Cortex of kidney (tissue), 1 donor: ENCODE results near the gene TEX38.
"Not testable (repeated sequence)": the region's sequence is repeated elsewhere in the genome, so short reads cannot be mapped to it uniquely, and the experiment has no call there.

Source experiments
- DNase-seq: peaks from one replicate; lab custom pipeline; 2025; lab: John Stamatoyannopoulos, UW

The TEX38 gene

GRCh38 chr1:46655848-46656247 is 15.8 kb upstream of the TEX38 start:
- no peak for DNase-seq

- DNase-seq: no peak
Measured at GRCh38 chr1:46656643-46657042, 15.0 kb upstream of the TEX38 start.

GRCh38 chr1:46657775-46658174 is 13.9 kb upstream of the TEX38 start:
- no peak for DNase-seq

GRCh38 chr1:46659307-46659870 is 12.3 kb upstream of the TEX38 start:
- no peak for DNase-seq

GRCh38 chr1:46660116-46660515 is 11.5 kb upstream of the TEX38 start:
- not testable (repeated sequence) for DNase-seq

- not testable (repeated sequence) for DNase-seq
Measured at GRCh38 chr1:46662919-46663318, 8.7 kb upstream of the TEX38 start.

- DNase-seq: no peak
Measured at GRCh38 chr1:46665983-46666382, 5.7 kb upstream of the TEX38 start.

GRCh38 chr1:46667782-46668760 is 3.6 kb upstream of the TEX38 start, which contains the start of gene ATPAF1:
Gene ATPAF1 (minus strand): TSS chr1:46668364. CDS start chr1:46668322, 42 bp downstream.
- DNase-seq: no peak

- DNase-seq: no peak
Measured at GRCh38 chr1:46670134-46670533, 1.5 kb upstream of the TEX38 start.

GRCh38 chr1:46672696-46673095 is 1.0 kb downstream of the TEX38 start:
- DNase-seq: no peak

- no peak for DNase-seq
Measured at GRCh38 chr1:46673749-46674182, 2.1 kb downstream of the TEX38 start.

GRCh38 chr1:46675549-46676314 is 4.1 kb downstream of the TEX38 start:
- DNase-seq: no peak

GRCh38 chr1:46676531-46676930 is 4.9 kb downstream of the TEX38 start:
- DNase-seq: no peak

GRCh38 chr1:46677339-46677738 is 5.7 kb downstream of the TEX38 start:
- DNase-seq: no peak

- DNase-seq: no peak
Measured at GRCh38 chr1:46679789-46680573, 8.3 kb downstream of the TEX38 start.

GRCh38 chr1:46681333-46682034 is 9.8 kb downstream of the TEX38 start:
- no peak for DNase-seq

GRCh38 chr1:46682064-46682463 is 10.4 kb downstream of the TEX38 start:
- no peak for DNase-seq

- no peak for DNase-seq
Measured at GRCh38 chr1:46684670-46685069, 13.0 kb downstream of the TEX38 start.

GRCh38 chr1:46686255-46686654 is 14.6 kb downstream of the TEX38 start:
- DNase-seq: no peak

- no peak for DNase-seq
Measured at GRCh38 chr1:46687093-46687659, 15.5 kb downstream of the TEX38 start.
